ENCODE measurements around the gene AKR7A2. TPM values are rescaled to one million over a fixed set of nuclear protein-coding genes. Genes with fewer than 3 reads are reported as not detected.

The AKR7A2 gene
- total and polyA plus RNA-seq, 10 of the 15 experiments (the other 5 are each of a cell fraction or from before 2014, with no cell fraction given) = 1.3 to 114 (median 48.0) TPM

DNA sequence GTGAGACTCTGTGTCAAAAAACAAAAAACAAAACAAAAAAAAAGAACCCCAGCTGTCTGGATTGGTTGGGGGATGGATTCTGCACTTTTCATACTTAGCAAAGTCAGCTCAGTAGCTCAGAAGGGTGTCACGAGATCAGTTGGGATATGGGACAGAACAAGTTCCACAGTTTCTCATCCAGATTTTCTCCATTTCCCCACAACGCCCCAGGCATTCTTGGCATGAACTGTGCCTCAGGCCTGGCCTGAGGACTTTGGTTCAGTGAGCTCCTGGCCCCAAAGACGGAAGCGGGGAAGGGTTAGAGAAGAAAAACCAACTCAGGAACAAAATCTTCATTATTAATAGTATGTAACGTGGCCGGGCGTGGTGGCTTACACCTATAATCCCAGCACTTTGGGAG lies 1.9 kb downstream of the AKR7A2 start (continued):
- no peak for TF ChIP-seq BCLAF1 (IDR thresholded peaks at IDR 0.05)
- no peak for TF ChIP-seq MYC (IDR thresholded peaks at IDR 0.05; ENCODE audit: insufficient read depth, insufficient read length, insufficient replicate concordance, low read length, severe bottlenecking)
- TF ChIP-seq NFYB (IDR thresholded peaks at IDR 0.05; ENCODE audit: insufficient read depth, low read depth, low read length) = no peak
- TF ChIP-seq EZH2 (IDR thresholded peaks at IDR 0.05; ENCODE audit: borderline replicate concordance, control insufficient read depth, low read depth, low read length) = no peak
- no peak for TF ChIP-seq RFX5 (IDR thresholded peaks at IDR 0.05; ENCODE audit: low read depth, low read length)
- TF ChIP-seq SUPT20H (IDR thresholded peaks at IDR 0.05; ENCODE audit: borderline replicate concordance, control insufficient read depth, low read depth, low read length) = no peak
- no peak for TF ChIP-seq RELA (IDR thresholded peaks at IDR 0.05; ENCODE audit: borderline replicate concordance, partially characterized antibody)
- TF ChIP-seq ASH2L (IDR thresholded peaks at IDR 0.05; ENCODE audit: borderline replicate concordance, low read depth) = no peak
- no peak for TF ChIP-seq RCOR1 (conservative IDR thresholded peaks at IDR 0.05; ENCODE audit: low read depth, low read length)
